Activated CD8-positive, alpha-beta T cell treated with anti-CD3 and anti-CD28 coated beads, Interleukin-2, amount 10 ng/mL, durations not matched to agents 7 days and 5 days (primary cell): ENCODE data around the gene PSEN1. TPM values are rescaled to one million over a fixed set of nuclear protein-coding genes. Genes with fewer than 3 reads are reported as not detected.
A peak's percentile ranks its signal among the peaks of the same experiment; 100 is the strongest.

Source experiments
- ATAC-seq: fragments of 150-1000 bp; cut with Tn5 transposase; one replicate; pipeline ENCODE4 v1.10.0; 2021; ENCODE audit warnings: moderate library complexity
- CTCF ChIA-PET: fragments of 350-600 bp; sonication (Branson Sonifier 250); formaldehyde crosslinking; loops from one replicate; lab custom pipeline; 2021; ENCODE audit warnings: antibody characterized with exemption; lab: Charles Lee
- POLR2A ChIA-PET: fragments of 350-600 bp; sonication (Branson Sonifier 250); formaldehyde crosslinking; loops from one replicate; lab custom pipeline; 2021; ENCODE audit warnings: antibody characterized with exemption; lab: Charles Lee
- DNase-seq: peaks from one replicate; pipeline ENCODE4 v3.0.0-alpha.2; 2020
- H3K27ac Mint-ChIP-seq: one replicate; pipeline ENCODE4 v1.8.0; 2021; ENCODE audit warnings: mild to moderate bottlenecking, mixed read lengths
- H3K27me3 Mint-ChIP-seq: one replicate; pipeline ENCODE4 v1.8.0; 2021; ENCODE audit warnings: low read depth, mixed read lengths
- H3K36me3 Mint-ChIP-seq: one replicate; pipeline ENCODE4 v1.8.0; 2021; ENCODE audit warnings: low read depth, mixed read lengths
- H3K4me1 Mint-ChIP-seq: one replicate; pipeline ENCODE4 v1.8.0; 2021; ENCODE audit warnings: low read depth, mixed read lengths
- H3K4me3 Mint-ChIP-seq: one replicate; pipeline ENCODE4 v1.8.0; 2021; ENCODE audit warnings: mild to moderate bottlenecking, mixed read lengths
- H3K9me3 Mint-ChIP-seq: one replicate; pipeline ENCODE4 v1.8.0; 2022; ENCODE audit warnings: mixed read lengths; ENCODE audit not compliant: insufficient read depth
- total RNA-seq, 2 experiments: library from RNA; stranded (reverse); gene quantifications; one replicate each; pipeline ENCODE4 v1.2.3, GENCODE V29; 2021

Gene PSEN1
- total RNA-seq, 2 experiments from 2014 or later = 33.0 to 33.7 TPM

GRCh38 chr14:73125746-73126145 lies 10.6 kb upstream of the PSEN1 start:
- POLR2A ChIA-PET = interaction anchor here (1.6 kb wide), 1 partner anchor 10 kb away, joined by 8 read pairs; the partner anchor contains the start of gene PSEN1
- no peaks in the 10 kb centered on the region for H3K27me3 Mint-ChIP-seq
- no peak for ATAC-seq

DNA sequence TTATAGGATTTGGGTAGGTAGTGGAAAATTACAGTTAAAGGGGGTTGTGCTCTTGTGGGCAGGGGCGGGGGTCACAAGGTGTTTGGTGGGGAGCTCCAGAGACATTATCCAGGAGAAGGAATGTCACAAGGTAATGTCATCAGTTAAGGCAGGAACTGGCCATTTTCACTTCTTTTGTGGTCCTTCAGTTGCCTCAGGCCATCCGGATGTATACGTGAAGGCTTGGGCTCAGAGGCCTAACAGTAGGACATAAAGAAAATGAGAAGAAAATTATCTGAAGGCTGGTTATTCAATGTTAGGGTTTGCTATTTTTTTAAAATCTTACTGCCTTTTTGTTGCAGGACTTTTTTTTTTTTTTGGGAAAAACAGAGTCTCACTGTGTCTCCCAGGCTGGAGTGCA lies 2.5 kb upstream of the PSEN1 start:
- H3K4me3 Mint-ChIP-seq = no peak overlapping the region
- peaks cover 20% of the 10 kb centered on the region for H3K4me1 Mint-ChIP-seq
- H3K9me3 Mint-ChIP-seq = peaks cover 3% of the 10 kb centered on the region
- no peaks in the 10 kb centered on the region for H3K27me3 Mint-ChIP-seq
- H3K27ac Mint-ChIP-seq = no peak overlapping the region
- DNase-seq (no peak), ATAC-seq (no peak)
- ChIA-PET POLR2A (interaction anchor here (0.6 kb wide), 1 partner anchor 734 kb away, joined by 3 read pairs; no protein-coding TSS in a partner anchor), CTCF (no interaction called here)
- H3K36me3 Mint-ChIP-seq = peaks cover 31% of the 10 kb centered on the region

More at GRCh38 chr14:73125746-73126145, 10.6 kb upstream of the PSEN1 start:
- no peak overlapping the region for H3K27ac Mint-ChIP-seq
- H3K4me3 Mint-ChIP-seq = no peak overlapping the region
- peaks cover 44% of the 10 kb centered on the region for H3K36me3 Mint-ChIP-seq
- H3K9me3 Mint-ChIP-seq = no peaks in the 10 kb centered on the region
- no peaks in the 10 kb centered on the region for H3K4me1 Mint-ChIP-seq
- no peak for DNase-seq
- CTCF ChIA-PET = no interaction called here

GRCh38 chr14:73136085-73136386 lies 271 bp upstream of the PSEN1 start:
- peak overlapping the region; percentile 80 for H3K4me3 Mint-ChIP-seq
- H3K27ac Mint-ChIP-seq = peak overlapping the region; percentile 97
- H3K36me3 Mint-ChIP-seq = peaks cover 35% of the 10 kb centered on the region
- no peak for ATAC-seq
- peaks cover 27% of the 10 kb centered on the region for H3K4me1 Mint-ChIP-seq
- ChIA-PET CTCF (interaction anchor here (0.7 to 1.9 kb wide), 4 partner anchors 13 to 154 kb away, joined by 3 to 5 read pairs (median 4); no protein-coding TSS in a partner anchor), POLR2A (interaction anchor here (0.8 to 2.3 kb wide), 8 partner anchors 10 to 750 kb away, joined by 3 to 13 read pairs (median 5); partner anchors contain the start of genes RBM25, RIOX1 and ZNF410)
- peaks cover 3% of the 10 kb centered on the region for H3K9me3 Mint-ChIP-seq
- no peak for DNase-seq
- H3K27me3 Mint-ChIP-seq = no peaks in the 10 kb centered on the region

DNA sequence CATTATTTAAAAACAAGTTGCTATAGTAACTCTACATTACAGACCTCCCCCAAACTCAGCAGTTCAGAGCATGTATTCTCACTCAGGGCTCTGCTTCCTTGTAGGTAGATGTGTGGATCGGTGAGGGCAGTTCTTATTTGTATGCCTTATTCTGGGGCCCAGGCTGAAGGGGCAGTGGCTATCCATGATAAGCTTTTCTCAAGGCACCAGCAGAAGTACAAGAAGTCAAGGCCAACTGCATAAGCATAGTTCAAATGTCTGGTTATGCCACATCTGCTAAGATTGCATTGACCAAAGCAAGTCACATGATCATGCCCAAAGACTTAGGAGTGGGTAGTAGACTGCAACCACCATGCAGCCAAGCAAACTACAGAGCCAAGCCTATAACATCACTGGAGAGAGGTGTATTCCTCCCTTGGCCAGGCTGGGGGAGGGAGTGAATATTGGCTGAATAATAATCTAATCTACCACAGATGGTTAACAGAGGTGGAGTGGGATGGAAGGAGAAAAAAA lies 4.6 kb downstream of the PSEN1 start:
- H3K27me3 Mint-ChIP-seq = no peaks in the 10 kb centered on the region
- H3K9me3 Mint-ChIP-seq = no peaks in the 10 kb centered on the region
- no peak for DNase-seq
- peaks cover 37% of the 10 kb centered on the region for H3K4me1 Mint-ChIP-seq
- ChIA-PET POLR2A (interaction anchor here (0.7 kb wide), 1 partner anchor 41 kb away, joined by 3 read pairs; no protein-coding TSS in a partner anchor), CTCF (no interaction called here)
- H3K4me3 Mint-ChIP-seq = no peak overlapping the region
- no peak overlapping the region for H3K27ac Mint-ChIP-seq
- peaks cover 21% of the 10 kb centered on the region for H3K36me3 Mint-ChIP-seq
- ATAC-seq = no peak

- H3K27me3 Mint-ChIP-seq = no peaks in the 10 kb centered on the region
- H3K4me1 Mint-ChIP-seq = peaks cover 28% of the 10 kb centered on the region
- ATAC-seq (peak; percentile 47), DNase-seq (no peak)
- POLR2A ChIA-PET = no interaction called here
- CTCF ChIA-PET = interaction anchor here (1.7 kb wide), 1 partner anchor 31 kb away, joined by 3 read pairs; no protein-coding TSS in a partner anchor
- peaks cover 15% of the 10 kb centered on the region for H3K36me3 Mint-ChIP-seq
- H3K9me3 Mint-ChIP-seq = no peaks in the 10 kb centered on the region
- H3K4me3 Mint-ChIP-seq = no peak overlapping the region
- peak overlapping the region; percentile 7 for H3K27ac Mint-ChIP-seq
Measured at GRCh38 chr14:73142216-73142615, 5.9 kb downstream of the PSEN1 start.

DNA sequence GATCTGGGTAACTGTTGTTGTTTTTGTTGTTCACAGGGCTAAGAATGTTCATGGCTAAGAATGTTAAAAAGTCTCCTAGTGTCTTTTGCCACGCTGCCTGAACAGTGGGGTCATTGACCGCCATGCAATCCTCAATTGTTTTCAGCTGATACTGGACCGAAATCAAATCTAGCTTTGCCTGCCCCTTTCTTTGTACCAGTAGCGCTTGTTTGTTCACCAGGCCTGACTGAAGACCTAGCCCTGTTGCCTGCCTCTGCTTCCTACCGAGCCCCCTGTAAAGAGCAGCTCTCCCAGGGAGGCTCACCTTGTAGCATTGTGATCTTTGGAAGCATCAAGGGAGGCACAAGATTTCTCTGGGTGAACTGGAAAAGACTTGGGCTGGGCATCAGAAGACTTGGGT lies 6.7 kb downstream of the PSEN1 start:
- ChIA-PET CTCF (interaction anchor here (1.1 to 1.7 kb wide), 2 partner anchors 9 to 30 kb away, joined by 3 read pairs; no protein-coding TSS in a partner anchor), POLR2A (no interaction called here)
- H3K36me3 Mint-ChIP-seq = peaks cover 14% of the 10 kb centered on the region
- DNase-seq (no peak), ATAC-seq (no peak)
- H3K4me3 Mint-ChIP-seq = no peak overlapping the region
- no peaks in the 10 kb centered on the region for H3K27me3 Mint-ChIP-seq
- no peak overlapping the region for H3K27ac Mint-ChIP-seq
- H3K9me3 Mint-ChIP-seq = no peaks in the 10 kb centered on the region
- H3K4me1 Mint-ChIP-seq = peaks cover 21% of the 10 kb centered on the region

DNA sequence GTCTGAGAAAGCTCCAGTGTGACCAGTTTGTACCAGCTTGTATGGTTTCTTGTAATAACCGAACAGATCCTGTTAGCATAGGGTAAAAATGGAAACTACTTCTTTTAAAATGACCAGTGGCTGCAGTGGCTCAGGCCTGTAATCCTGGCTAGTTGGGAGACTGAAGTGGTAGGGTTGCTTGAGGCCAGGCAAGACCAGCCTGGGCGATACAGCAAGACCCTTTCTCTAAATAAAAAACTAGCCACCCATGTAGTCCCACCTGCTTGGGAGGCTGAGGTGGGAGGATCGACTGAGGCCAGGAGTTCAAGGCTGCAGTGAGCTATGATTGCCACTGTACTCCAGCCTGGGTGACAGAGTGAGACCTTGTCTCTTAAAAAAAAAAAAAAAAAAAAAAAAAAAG lies 7.3 kb downstream of the PSEN1 start:
- H3K9me3 Mint-ChIP-seq = no peaks in the 10 kb centered on the region

DNA sequence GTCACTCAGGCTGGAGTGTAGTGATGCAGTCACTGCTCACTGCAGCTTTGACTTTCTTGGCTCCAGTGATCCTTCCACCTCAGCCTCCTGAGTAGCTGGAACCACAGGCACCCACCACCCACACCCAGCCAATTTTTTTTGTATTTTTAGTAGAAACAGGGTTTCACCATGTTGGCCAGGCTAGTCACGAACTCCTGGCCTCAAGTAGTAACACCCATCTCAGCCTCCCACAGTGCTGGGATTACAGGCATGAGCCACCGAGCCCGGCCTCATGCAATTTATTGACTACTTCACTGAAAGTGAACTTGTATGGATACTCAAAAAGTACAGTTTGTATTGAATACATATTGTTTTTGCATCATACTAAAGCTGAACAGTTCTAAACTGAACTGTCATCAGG lies 9.1 kb downstream of the PSEN1 start:
- no peaks in the 10 kb centered on the region for H3K9me3 Mint-ChIP-seq
- POLR2A ChIA-PET = no interaction called here

More for the DNA sequence above, 7.3 kb downstream of the PSEN1 start:
- no peak overlapping the region for H3K27ac Mint-ChIP-seq
- H3K4me3 Mint-ChIP-seq = no peak overlapping the region
- peaks cover 21% of the 10 kb centered on the region for H3K4me1 Mint-ChIP-seq
- POLR2A ChIA-PET = interaction anchor here (0.6 kb wide), 1 partner anchor 55 kb away, joined by 3 read pairs; no protein-coding TSS in a partner anchor
- H3K36me3 Mint-ChIP-seq = peaks cover 18% of the 10 kb centered on the region
- CTCF ChIA-PET = interaction anchor here (1.1 kb wide), 1 partner anchor 9 kb away, joined by 3 read pairs; no protein-coding TSS in a partner anchor
- ATAC-seq (no peak), DNase-seq (no peak)
- H3K27me3 Mint-ChIP-seq = no peaks in the 10 kb centered on the region

GRCh38 chr14:73146111-73146510 lies 9.8 kb downstream of the PSEN1 start:
- peaks cover 13% of the 10 kb centered on the region for H3K4me1 Mint-ChIP-seq
- DNase-seq (no peak), ATAC-seq (no peak)
- no peak overlapping the region for H3K4me3 Mint-ChIP-seq
- ChIA-PET POLR2A (no interaction called here), CTCF (no interaction called here)
- H3K36me3 Mint-ChIP-seq = peaks cover 22% of the 10 kb centered on the region
- H3K9me3 Mint-ChIP-seq = no peaks in the 10 kb centered on the region
- H3K27me3 Mint-ChIP-seq = no peaks in the 10 kb centered on the region
- H3K27ac Mint-ChIP-seq = no peak overlapping the region

More for the DNA sequence above, 9.1 kb downstream of the PSEN1 start:
- Mint-ChIP-seq H3K27me3 (no peaks in the 10 kb centered on the region), H3K36me3 (peaks cover 26% of the 10 kb centered on the region), H3K4me3 (no peak overlapping the region), H3K27ac (no peak overlapping the region), H3K4me1 (peaks cover 19% of the 10 kb centered on the region)
- ATAC-seq (no peak), DNase-seq (no peak)
- CTCF ChIA-PET = no interaction called here

- no peak for ATAC-seq
- no peaks in the 10 kb centered on the region for H3K4me1 Mint-ChIP-seq
- H3K27ac Mint-ChIP-seq = no peak overlapping the region
- ChIA-PET POLR2A (interaction anchor here (1.1 kb wide), 1 partner anchor 13 kb away, joined by 4 read pairs; no protein-coding TSS in a partner anchor), CTCF (no interaction called here)
- DNase-seq = no peak
- peaks cover 29% of the 10 kb centered on the region for H3K36me3 Mint-ChIP-seq
- H3K27me3 Mint-ChIP-seq = no peaks in the 10 kb centered on the region
- H3K9me3 Mint-ChIP-seq = no peaks in the 10 kb centered on the region
- H3K4me3 Mint-ChIP-seq = no peak overlapping the region
Measured at GRCh38 chr14:73149753-73150152, 13.4 kb downstream of the PSEN1 start.

GRCh38 chr14:73153272-73153671 lies 17.0 kb downstream of the PSEN1 start:
- Mint-ChIP-seq H3K9me3 (no peaks in the 10 kb centered on the region), H3K36me3 (peaks cover 32% of the 10 kb centered on the region), H3K27ac (no peak overlapping the region), H3K4me3 (no peak overlapping the region), H3K27me3 (no peaks in the 10 kb centered on the region), H3K4me1 (no peaks in the 10 kb centered on the region)
- POLR2A ChIA-PET = no interaction called here
- CTCF ChIA-PET = no interaction called here
- DNase-seq (no peak), ATAC-seq (no peak)

DNA sequence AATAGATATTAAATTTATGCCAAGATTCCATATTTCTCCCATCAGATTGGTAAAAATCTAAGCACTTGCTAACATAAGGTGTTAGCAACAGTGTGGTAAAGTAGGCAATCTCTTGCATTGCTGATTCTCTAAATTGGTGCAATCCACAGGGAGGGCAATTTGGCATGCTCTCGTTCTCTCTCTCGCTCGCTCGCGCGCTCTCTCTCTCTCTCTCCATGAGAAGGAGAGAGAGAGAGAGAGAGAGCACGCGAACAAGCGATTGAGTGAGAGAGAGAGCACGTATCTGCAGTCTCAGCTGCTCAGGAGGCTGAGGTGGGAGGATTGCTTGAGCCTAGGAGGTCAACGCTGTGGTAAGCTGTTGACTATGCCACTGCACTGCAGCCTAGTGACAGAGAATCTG lies 25.9 kb downstream of the PSEN1 start:
- H3K4me1 Mint-ChIP-seq = no peaks in the 10 kb centered on the region
- DNase-seq (no peak), ATAC-seq (no peak)
- peaks cover 40% of the 10 kb centered on the region for H3K36me3 Mint-ChIP-seq
- no peaks in the 10 kb centered on the region for H3K27me3 Mint-ChIP-seq
- ChIA-PET POLR2A (no interaction called here), CTCF (interaction anchor here (1.6 kb wide), 1 partner anchor 11 kb away, joined by 3 read pairs; no protein-coding TSS in a partner anchor)
- no peaks in the 10 kb centered on the region for H3K9me3 Mint-ChIP-seq
- no peak overlapping the region for H3K4me3 Mint-ChIP-seq
- no peak overlapping the region for H3K27ac Mint-ChIP-seq
